Tibial artery (tissue), 4 donors: ENCODE data around the gene CPPED1.

Experiments used
- DNase-seq, 2 donors: peaks; one replicate each; pipeline ENCODE4 v3.0.0-alpha.2; 2019
- H3K27ac ChIP-seq, 2 donors: fragments of 200-600 bp; sonication (generic) in 1 of 2; 1 replicate in 1 of 2; 2 replicates in 1 of 2; pipeline ENCODE4 v1.5.1; 2018 to 2019; ENCODE audit warnings: mild to moderate bottlenecking in 1 of 2
- H3K27me3 ChIP-seq, 2 donors: fragments of 200-600 bp; sonication (generic) in 1 of 2; one replicate each; pipeline versions ENCODE4 v1.5.1 to v1.6.0; 2016 to 2019
- H3K36me3 ChIP-seq, 3 donors: fragments of 200-600 bp; sonication (generic) in 2 of 3; one replicate each; pipeline ENCODE4 v1.5.1; 2016 to 2019; ENCODE audit warnings: mild to moderate bottlenecking in 2 of 3
- H3K4me1 ChIP-seq, 4 donors: fragments of 200-600 bp; sonication (generic) in 2 of 4; 1 replicate in 3 of 4; 2 replicates in 1 of 4; pipeline ENCODE4 v1.5.1; 2016 to 2019
- H3K4me3 ChIP-seq, 2 donors: fragments of 200-600 bp; sonication (generic) in 1 of 2; 1 replicate in 1 of 2; 2 replicates in 1 of 2; pipeline ENCODE4 v1.5.1; 2018 to 2019; ENCODE audit warnings: mild to moderate bottlenecking in 2 of 2
- H3K9me3 ChIP-seq, 3 donors: fragments of 200-600 bp; sonication (generic) in 1 of 3; one replicate each; pipeline ENCODE4 v1.5.1; 2016 to 2019
- intact Hi-C: fragments of 100-400 bp; cut with DNase I; formaldehyde crosslinking; loops from one replicate; pipeline ENCODE4 v1.15.0; 2023; ENCODE audit warnings: low total_unique reads
- TF ChIP-seq, protein P1 (sequence below), 2 experiments: fragments of 200-600 bp in 1 of 2; fragments of 450-650 bp in 1 of 2; IDR thresholded peaks; one replicate each; pipeline ENCODE4 v1.5.1; 2017 to 2019; ENCODE audit warnings: antibody characterized with exemption in 2 of 2, mild to moderate bottlenecking in 1 of 2, moderate library complexity in 1 of 2

CPPED1 gene

DNA sequence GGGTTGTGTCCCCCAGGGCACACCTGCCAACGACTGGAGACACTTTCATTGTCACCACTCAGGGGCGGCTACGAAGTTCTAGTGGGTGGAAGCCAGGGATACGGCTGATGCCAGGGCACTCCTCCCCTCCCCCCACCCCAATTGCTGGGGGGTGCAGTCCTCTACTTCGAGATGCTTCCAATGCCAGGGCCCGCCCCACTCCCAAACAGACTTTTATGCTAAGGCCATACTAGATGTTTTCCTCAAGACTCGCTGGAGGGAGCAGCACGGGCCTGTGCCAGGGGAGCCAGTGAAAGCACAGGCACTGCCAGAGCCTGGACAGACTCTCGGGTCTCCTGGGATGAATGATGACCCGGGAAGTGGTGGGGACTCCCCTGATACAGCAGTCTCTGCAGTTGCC lies 178.0 kb downstream of the CPPED1 start:
- DNase-seq: no peak
- Histone ChIP-seq H3K27ac (no peak overlapping the region), H3K36me3 (no peaks in the 10 kb centered on the region), H3K27me3 (peaks cover 0 to 19% of the 10 kb centered on the region in 2 donors), H3K4me1 (no peaks in the 10 kb centered on the region), H3K4me3 (no peak overlapping the region), H3K9me3 (no peaks in the 10 kb centered on the region)
- intact Hi-C loops: no loop called here
- TF ChIP-seq, protein P1, sequence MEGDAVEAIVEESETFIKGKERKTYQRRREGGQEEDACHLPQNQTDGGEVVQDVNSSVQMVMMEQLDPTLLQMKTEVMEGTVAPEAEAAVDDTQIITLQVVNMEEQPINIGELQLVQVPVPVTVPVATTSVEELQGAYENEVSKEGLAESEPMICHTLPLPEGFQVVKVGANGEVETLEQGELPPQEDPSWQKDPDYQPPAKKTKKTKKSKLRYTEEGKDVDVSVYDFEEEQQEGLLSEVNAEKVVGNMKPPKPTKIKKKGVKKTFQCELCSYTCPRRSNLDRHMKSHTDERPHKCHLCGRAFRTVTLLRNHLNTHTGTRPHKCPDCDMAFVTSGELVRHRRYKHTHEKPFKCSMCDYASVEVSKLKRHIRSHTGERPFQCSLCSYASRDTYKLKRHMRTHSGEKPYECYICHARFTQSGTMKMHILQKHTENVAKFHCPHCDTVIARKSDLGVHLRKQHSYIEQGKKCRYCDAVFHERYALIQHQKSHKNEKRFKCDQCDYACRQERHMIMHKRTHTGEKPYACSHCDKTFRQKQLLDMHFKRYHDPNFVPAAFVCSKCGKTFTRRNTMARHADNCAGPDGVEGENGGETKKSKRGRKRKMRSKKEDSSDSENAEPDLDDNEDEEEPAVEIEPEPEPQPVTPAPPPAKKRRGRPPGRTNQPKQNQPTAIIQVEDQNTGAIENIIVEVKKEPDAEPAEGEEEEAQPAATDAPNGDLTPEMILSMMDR (IDR thresholded peaks at IDR 0.05): no peak

DNA sequence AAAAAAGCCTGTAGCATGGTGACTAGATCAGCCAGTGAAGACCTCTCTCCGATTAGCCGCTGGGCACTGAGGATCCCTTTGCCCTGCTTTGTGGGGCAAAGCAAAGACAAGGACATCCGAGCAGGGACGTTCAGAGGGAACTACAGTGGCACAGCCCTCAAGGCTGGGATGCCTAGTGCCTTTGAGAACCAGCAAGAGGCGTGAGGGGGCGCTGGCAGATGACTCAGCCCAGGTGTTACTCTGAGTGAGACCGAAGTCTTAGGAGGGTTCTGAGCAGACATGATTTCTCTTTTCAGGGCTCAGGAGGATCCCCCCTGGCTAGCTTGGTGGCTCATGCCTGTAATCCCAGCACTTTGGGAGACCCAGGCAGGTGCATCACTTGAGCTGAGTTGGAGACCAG lies 178.6 kb downstream of the CPPED1 start:
- Histone ChIP-seq H3K4me1 (no peaks in the 10 kb centered on the region), H3K36me3 (no peaks in the 10 kb centered on the region), H3K27me3 (peaks cover 0 to 16% of the 10 kb centered on the region in 2 donors), H3K4me3 (no peak overlapping the region), H3K9me3 (no peaks in the 10 kb centered on the region), H3K27ac (no peak overlapping the region)
- TF ChIP-seq, protein P1 (IDR thresholded peaks at IDR 0.05): no peak
- intact Hi-C loops: no loop called here
- DNase-seq: no peak

DNA sequence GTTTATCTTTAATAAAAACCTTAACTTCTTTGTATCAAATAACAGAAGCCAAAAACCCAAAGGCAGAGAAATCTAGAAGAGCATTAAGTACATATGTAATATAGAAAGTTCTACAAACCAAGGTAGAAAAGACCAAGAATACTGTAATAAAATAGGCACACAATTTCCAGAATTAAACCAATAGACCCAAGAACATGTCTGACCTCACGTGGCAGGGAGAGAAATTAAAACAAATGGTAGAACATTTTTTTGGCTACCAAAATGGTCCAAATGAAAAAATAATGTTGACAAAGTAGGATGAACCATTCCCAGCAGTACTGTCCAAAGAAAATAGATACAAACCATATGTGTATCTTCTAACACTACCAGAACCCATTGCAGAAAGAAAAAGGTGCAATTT lies 183.5 kb downstream of the CPPED1 start:
- Histone ChIP-seq H3K27me3 (peaks cover 0 to 2% of the 10 kb centered on the region in 2 donors), H3K4me3 (no peak overlapping the region), H3K9me3 (no peaks in the 10 kb centered on the region), H3K36me3 (no peaks in the 10 kb centered on the region), H3K27ac (no peak overlapping the region), H3K4me1 (no peaks in the 10 kb centered on the region)
- DNase-seq: no peak
- intact Hi-C loops: no loop called here
- TF ChIP-seq, protein P1 (IDR thresholded peaks at IDR 0.05): no peak

DNA sequence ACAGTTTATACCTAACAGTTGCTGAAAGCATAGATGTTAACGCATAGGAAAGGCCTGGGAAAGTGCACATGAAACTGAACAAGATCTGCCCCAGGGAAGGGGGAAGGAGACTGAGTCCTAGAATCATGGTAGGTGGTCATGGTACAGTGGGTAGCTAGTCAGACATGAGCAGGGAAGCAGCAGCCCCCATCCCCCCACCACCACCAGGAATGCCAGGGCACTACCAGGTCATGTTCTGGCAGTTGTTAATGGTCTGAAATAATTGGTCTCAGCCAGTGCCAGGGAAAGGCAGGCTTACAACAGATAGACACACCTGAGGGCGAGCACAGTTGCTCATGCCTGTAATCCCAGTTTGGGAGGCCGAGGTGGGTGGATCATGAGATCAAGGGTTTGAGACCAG lies 185.2 kb downstream of the CPPED1 start:
- Histone ChIP-seq H3K4me3 (no peak overlapping the region), H3K27me3 (no peaks in the 10 kb centered on the region), H3K27ac (no peak overlapping the region), H3K4me1 (no peaks in the 10 kb centered on the region), H3K9me3 (no peaks in the 10 kb centered on the region), H3K36me3 (no peaks in the 10 kb centered on the region)
- intact Hi-C loops: no loop called here
- no peak for DNase-seq
- TF ChIP-seq, protein P1 (IDR thresholded peaks at IDR 0.05): no peak

DNA sequence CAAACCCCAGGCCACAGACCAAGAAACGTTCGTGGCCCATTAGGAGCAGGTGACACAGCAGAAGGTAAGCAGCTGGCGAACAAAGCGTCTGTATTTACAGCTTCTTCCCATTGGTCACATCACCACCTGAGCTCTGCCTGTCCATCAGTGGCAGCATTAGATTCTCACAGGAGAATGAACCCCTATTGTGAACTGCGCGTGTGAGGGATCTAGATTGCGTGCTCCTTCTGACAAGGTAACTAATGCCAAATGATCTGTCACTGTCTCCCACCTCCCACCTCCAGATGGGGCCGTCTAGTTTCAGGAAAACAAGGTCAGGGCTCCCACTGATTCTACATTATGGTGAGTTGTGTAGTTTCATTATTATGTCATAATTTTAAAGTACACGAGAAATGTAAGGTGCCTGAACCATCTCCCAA lies 186.3 kb downstream of the CPPED1 start:
- H3K9me3 ChIP-seq: no peaks in the 10 kb centered on the region
- H3K27ac ChIP-seq: no peak overlapping the region
- no peak overlapping the region for H3K4me3 ChIP-seq

More for the DNA sequence above, 186.3 kb downstream of the CPPED1 start:
- Histone ChIP-seq H3K4me1 (no peaks in the 10 kb centered on the region), H3K36me3 (no peaks in the 10 kb centered on the region), H3K27me3 (no peaks in the 10 kb centered on the region)
- DNase-seq: no peak
- TF ChIP-seq, protein P1 (IDR thresholded peaks at IDR 0.05): no peak
- intact Hi-C loops: no loop called here
